Activated T-helper 1 cell treated with anti-CD3 and anti-CD28 coated beads, Interleukin-12 subunit alpha, Interleukin-12 subunit beta, Interleukin-2, Interleukin-4 antibody, amounts not matched to agents 30 ng/mL and 10 ng/mL and 1 ng/mL, durations not matched to agents 14 hours and 24 hours and 36 hours (primary cell): ENCODE data around the gene CCDC127. TPM values are rescaled to one million over a fixed set of nuclear protein-coding genes. Genes with fewer than 3 reads are reported as not detected.
"Not testable (repeated sequence)": the region's sequence is repeated elsewhere in the genome, so short reads cannot be mapped to it uniquely, and the experiment has no call there.

Experiments used
- DNase-seq: peaks from one replicate; pipeline ENCODE4 v3.0.0; 2021; ENCODE audit warnings: low spot score
- H3K27ac Mint-ChIP-seq: one replicate; pipeline ENCODE4 v1.8.0; 2021; ENCODE audit warnings: mild to moderate bottlenecking, mixed read lengths
- H3K27me3 Mint-ChIP-seq: one replicate; pipeline ENCODE4 v1.8.0; 2022; ENCODE audit warnings: mild to moderate bottlenecking, moderate library complexity, mixed read lengths; ENCODE audit not compliant: insufficient read depth
- H3K36me3 Mint-ChIP-seq: one replicate; pipeline ENCODE4 v1.8.0; 2021; ENCODE audit warnings: low read depth, mixed read lengths
- H3K4me1 Mint-ChIP-seq: one replicate; pipeline ENCODE4 v1.8.0; 2021; ENCODE audit warnings: low read depth, mixed read lengths
- H3K4me3 Mint-ChIP-seq: one replicate; pipeline ENCODE4 v1.8.0; 2021; ENCODE audit warnings: mild to moderate bottlenecking, moderate library complexity, mixed read lengths
- H3K9me3 Mint-ChIP-seq: one replicate; pipeline ENCODE4 v1.8.0; 2021; ENCODE audit warnings: mixed read lengths
- intact Hi-C: fragments of 100-400 bp; cut with micrococcal nuclease; formaldehyde crosslinking; loops from one replicate; pipeline ENCODE4 v1.15.1; 2024
- total RNA-seq: library from RNA; stranded (reverse); gene quantifications from 2 replicates; pipeline ENCODE4 v1.2.3, GENCODE V29; 2022

The CCDC127 gene
- total RNA-seq, 1 donor from 2014 or later, result 10.9 TPM

DNA sequence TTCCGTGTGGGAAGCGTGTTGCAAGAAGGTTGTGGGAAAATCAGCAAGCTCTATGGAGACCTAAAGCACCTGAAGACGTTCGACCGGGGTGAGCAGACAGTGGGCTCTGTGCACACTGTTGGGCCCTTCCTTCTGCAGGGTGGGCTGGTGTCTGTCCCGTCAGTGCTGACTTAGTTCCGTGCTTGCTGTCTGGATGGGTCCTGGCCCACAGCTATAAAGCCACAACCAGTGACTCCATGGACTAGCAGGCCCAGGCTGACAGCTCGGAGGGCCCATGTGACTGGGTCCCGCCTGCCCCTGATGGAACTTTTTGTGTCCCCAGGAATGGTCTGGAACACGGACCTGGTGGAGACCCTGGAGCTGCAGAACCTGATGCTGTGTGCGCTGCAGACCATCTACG lies 33.1 kb upstream of the CCDC127 start:
- H3K36me3 Mint-ChIP-seq, result peaks cover 51% of the 10 kb centered on the region
- H3K4me3 Mint-ChIP-seq, H3K27ac Mint-ChIP-seq, DNase-seq, H3K9me3 Mint-ChIP-seq, H3K27me3 Mint-ChIP-seq, intact Hi-C loops, H3K4me1 Mint-ChIP-seq: not testable (repeated sequence)

- H3K27me3 Mint-ChIP-seq, DNase-seq, H3K4me1 Mint-ChIP-seq, H3K9me3 Mint-ChIP-seq, H3K27ac Mint-ChIP-seq, intact Hi-C loops, H3K4me3 Mint-ChIP-seq: not testable (repeated sequence)
- H3K36me3 Mint-ChIP-seq, result peaks cover 47% of the 10 kb centered on the region
Observed at GRCh38 chr5:250396-250795, 32.4 kb upstream of the CCDC127 start.

DNA sequence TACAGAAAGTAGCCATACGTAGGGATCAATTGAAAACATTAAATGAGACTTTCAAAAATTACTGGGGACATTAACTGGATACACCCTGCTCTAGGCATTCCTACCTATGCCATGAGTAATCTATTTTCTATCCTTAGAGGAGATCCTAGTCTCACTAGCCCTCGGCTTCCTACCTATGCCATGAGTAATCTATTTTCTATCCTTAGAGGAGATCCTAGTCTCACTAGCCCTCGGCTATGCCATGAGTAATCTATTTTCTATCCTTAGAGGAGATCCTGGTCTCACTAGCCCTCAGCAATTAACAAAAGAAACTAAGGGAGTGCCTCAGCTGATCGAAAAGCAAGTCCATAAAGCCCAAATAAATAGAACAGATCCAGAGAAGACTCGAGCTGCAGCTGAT lies 27.8 kb upstream of the CCDC127 start:
- H3K27ac Mint-ChIP-seq, H3K9me3 Mint-ChIP-seq, DNase-seq, intact Hi-C loops, H3K4me3 Mint-ChIP-seq, H3K27me3 Mint-ChIP-seq: not testable (repeated sequence)
- H3K4me1 Mint-ChIP-seq, result peaks cover 14% of the 10 kb centered on the region
- peaks cover 54% of the 10 kb centered on the region for H3K36me3 Mint-ChIP-seq

GRCh38 chr5:243683-244367 lies 25.9 kb upstream of the CCDC127 start:
- Mint-ChIP-seq H3K36me3 (peaks cover 56% of the 10 kb centered on the region), H3K4me1 (peaks cover 14% of the 10 kb centered on the region), H3K4me3 (peak overlapping the region; percentile 28), H3K27ac (peak overlapping the region; percentile 88)
- H3K9me3 Mint-ChIP-seq, H3K27me3 Mint-ChIP-seq, intact Hi-C loops: not testable (repeated sequence)
- DNase-seq, result peak; percentile 10

- H3K4me3 Mint-ChIP-seq, H3K27ac Mint-ChIP-seq, H3K27me3 Mint-ChIP-seq, DNase-seq, H3K9me3 Mint-ChIP-seq, intact Hi-C loops: not testable (repeated sequence)
- Mint-ChIP-seq H3K36me3 (peaks cover 51% of the 10 kb centered on the region), H3K4me1 (peaks cover 14% of the 10 kb centered on the region)
Observed at GRCh38 chr5:241045-241669, 23.2 kb upstream of the CCDC127 start.

DNA sequence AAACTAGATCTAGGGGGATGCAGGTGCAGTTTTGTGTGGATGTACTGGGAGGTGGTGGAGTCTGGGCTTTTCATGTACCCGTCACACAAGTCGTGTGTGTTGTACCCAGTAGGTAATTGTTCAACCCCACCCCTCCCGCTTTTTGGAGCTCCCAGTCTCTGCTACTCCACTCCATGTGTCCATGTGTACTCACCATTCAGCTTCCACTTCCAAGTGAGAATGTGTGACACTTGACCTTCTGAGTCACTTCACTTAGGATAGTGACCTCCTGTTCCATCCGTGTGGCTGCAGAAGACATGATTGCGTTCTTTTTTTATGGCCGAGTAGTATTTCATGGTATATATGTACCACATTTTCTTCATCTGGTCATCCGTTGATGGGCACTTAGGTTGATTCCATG lies 22.6 kb upstream of the CCDC127 start:
- H3K9me3 Mint-ChIP-seq, DNase-seq, H3K4me3 Mint-ChIP-seq, H3K27ac Mint-ChIP-seq, H3K27me3 Mint-ChIP-seq, intact Hi-C loops: not testable (repeated sequence)
- Mint-ChIP-seq H3K36me3 (peaks cover 54% of the 10 kb centered on the region), H3K4me1 (peaks cover 14% of the 10 kb centered on the region)

- H3K27me3 Mint-ChIP-seq, H3K27ac Mint-ChIP-seq, intact Hi-C loops, H3K4me1 Mint-ChIP-seq, H3K9me3 Mint-ChIP-seq, H3K4me3 Mint-ChIP-seq, DNase-seq: not testable (repeated sequence)
- H3K36me3 Mint-ChIP-seq, result peaks cover 62% of the 10 kb centered on the region
Observed at GRCh38 chr5:237931-238330, 20.0 kb upstream of the CCDC127 start.

GRCh38 chr5:235527-235926 lies 17.6 kb upstream of the CCDC127 start:
- H3K27me3 Mint-ChIP-seq, H3K9me3 Mint-ChIP-seq, DNase-seq, H3K4me3 Mint-ChIP-seq, H3K4me1 Mint-ChIP-seq, intact Hi-C loops: not testable (repeated sequence)
- Mint-ChIP-seq H3K36me3 (peaks cover 52% of the 10 kb centered on the region), H3K27ac (peak overlapping the region; percentile 61)

GRCh38 chr5:234450-234849 lies 16.5 kb upstream of the CCDC127 start:
- no peak overlapping the region for H3K4me3 Mint-ChIP-seq
- H3K27me3 Mint-ChIP-seq, result no peaks in the 10 kb centered on the region
- no peak overlapping the region for H3K27ac Mint-ChIP-seq
- intact Hi-C loops, result no loop called here
- DNase-seq, result no peak
- H3K4me1 Mint-ChIP-seq, result peaks cover 4% of the 10 kb centered on the region
- H3K9me3 Mint-ChIP-seq, result no peaks in the 10 kb centered on the region
- H3K36me3 Mint-ChIP-seq, result peaks cover 45% of the 10 kb centered on the region

GRCh38 chr5:233426-233825 lies 15.5 kb upstream of the CCDC127 start:
- intact Hi-C loops, DNase-seq, H3K9me3 Mint-ChIP-seq, H3K27ac Mint-ChIP-seq, H3K4me1 Mint-ChIP-seq, H3K27me3 Mint-ChIP-seq, H3K4me3 Mint-ChIP-seq: not testable (repeated sequence)
- H3K36me3 Mint-ChIP-seq, result peaks cover 48% of the 10 kb centered on the region

- Mint-ChIP-seq H3K4me1 (peaks cover 4% of the 10 kb centered on the region), H3K4me3 (no peak overlapping the region), H3K36me3 (peaks cover 52% of the 10 kb centered on the region), H3K9me3 (no peaks in the 10 kb centered on the region), H3K27ac (no peak overlapping the region), H3K27me3 (no peaks in the 10 kb centered on the region)
- DNase-seq, result no peak
- intact Hi-C loops, result no loop called here
Observed at GRCh38 chr5:231661-232060, 13.7 kb upstream of the CCDC127 start.

GRCh38 chr5:230711-231110 lies 12.8 kb upstream of the CCDC127 start:
- H3K27me3 Mint-ChIP-seq, result no peaks in the 10 kb centered on the region
- no peak overlapping the region for H3K27ac Mint-ChIP-seq
- H3K36me3 Mint-ChIP-seq, result peaks cover 53% of the 10 kb centered on the region
- intact Hi-C loops, result no loop called here
- H3K4me1 Mint-ChIP-seq, result peaks cover 4% of the 10 kb centered on the region
- H3K9me3 Mint-ChIP-seq, result no peaks in the 10 kb centered on the region
- no peak for DNase-seq
- H3K4me3 Mint-ChIP-seq, result no peak overlapping the region

GRCh38 chr5:228886-229285 lies 10.9 kb upstream of the CCDC127 start:
- Mint-ChIP-seq H3K9me3 (no peaks in the 10 kb centered on the region), H3K36me3 (peaks cover 57% of the 10 kb centered on the region), H3K4me1 (peaks cover 4% of the 10 kb centered on the region), H3K4me3 (no peak overlapping the region), H3K27ac (no peak overlapping the region), H3K27me3 (no peaks in the 10 kb centered on the region)
- no peak for DNase-seq
- intact Hi-C loops, result no loop called here
